Heart left ventricle (tissue), 16 donors: ENCODE measurements around the gene IFNLR1. TPM values are rescaled to one million over a fixed set of nuclear protein-coding genes. Genes with fewer than 3 reads are reported as not detected.

ENCODE experiments used
- ATAC-seq, 4 donors: fragments of 200-7000 bp; cut with Tn5 transposase; one replicate each; pipeline ENCODE4 v1.9.1; 2020 to 2022; ENCODE audit warnings: moderate library complexity in 4 of 4, mild to moderate bottlenecking in 3 of 4, moderate number of reproducible peaks in 1 of 4
- DNase-seq, 5 donors: peaks; one replicate each; pipeline ENCODE4 v3.0.0-alpha.2; 2020
- H3K27ac ChIP-seq, 12 donors: fragments of 200-600 bp; sonication (generic) in 4 of 12; one replicate each; pipeline versions ENCODE4 v1.5.0 to v1.8.0; 2016 to 2022; ENCODE audit warnings: mild to moderate bottlenecking in 2 of 12
- H3K27me3 ChIP-seq, 9 donors: fragments of 200-600 bp; sonication (generic) in 2 of 9; one replicate each; pipeline versions ENCODE4 v1.5.1 to v1.8.0; 2016 to 2022; ENCODE audit warnings: mild to moderate bottlenecking in 3 of 9
- H3K36me3 ChIP-seq, 9 donors: fragments of 200-600 bp; sonication (generic) in 2 of 9; one replicate each; pipeline versions ENCODE4 v1.5.0 to v1.8.0; 2018 to 2022; ENCODE audit warnings: mild to moderate bottlenecking in 2 of 9
- H3K4me1 ChIP-seq, 12 donors: fragments of 200-600 bp; sonication (generic) in 4 of 12; one replicate each; pipeline versions ENCODE4 v1.5.0 to v1.8.0; 2016 to 2022; ENCODE audit warnings: mild to moderate bottlenecking in 3 of 12
- H3K4me3 ChIP-seq, 12 donors: fragments of 200-600 bp; sonication (generic) in 4 of 12; one replicate each; pipeline versions ENCODE4 v1.5.0 to v1.8.0; 2017 to 2022; ENCODE audit warnings: mild to moderate bottlenecking in 9 of 12, moderate library complexity in 4 of 12
- H3K9me3 ChIP-seq, 12 donors: fragments of 200-600 bp; sonication (generic) in 4 of 12; one replicate each; pipeline versions ENCODE4 v1.5.0 to v1.8.0; 2016 to 2022; ENCODE audit warnings: mild to moderate bottlenecking in 1 of 12
- CTCF ChIP-seq, 12 donors: fragments of 200-600 bp; sonication (generic) in 4 of 12; IDR thresholded peaks; one replicate each; pipeline versions ENCODE4 v1.5.0 to v1.8.0; 2018 to 2022; ENCODE audit warnings: antibody characterized with exemption in 12 of 12, mild to moderate bottlenecking in 5 of 12
- POLR2A ChIP-seq, 2 donors: fragments of 450-650 bp; IDR thresholded peaks; one replicate each; pipeline ENCODE4 v1.6.1; 2017; ENCODE audit warnings: antibody characterized with exemption in 2 of 2, mild to moderate bottlenecking in 2 of 2, moderate library complexity in 2 of 2
- WGBS, 4 donors: extraction: QIAGEN DNeasy Blood & Tissue Kit in 2 of 4; methylation state at CpG; one replicate each; pipeline versions ENCODE4 v1.1.5 to v1.1.7; 2013 to 2018; 5-methylcytosine and 5-hydroxymethylcytosine counted together
- intact Hi-C, 10 donors: fragments of 100-400 bp; cut with DNase I; formaldehyde crosslinking; loops; one replicate each; pipeline versions ENCODE4 v1.11.1 to v1.14.2; 2022
- polyA plus RNA-seq, 2 donors: library from polyadenylated mRNA; stranded (reverse); fragments of 200-250 nt; gene quantifications; one replicate each; pipeline ENCODE4 v1.2.3, GENCODE V29; 2013
- total RNA-seq, 9 donors: library from RNA; depleted of rRNA in 2 of 9; stranded (reverse); fragments of >200 nt in 2 of 9; fragmentation: NEBNext Ultra II Directional in 3 of 9; extraction: Animal tissue kit (Norgen Biotek cat#: 25700) in 3 of 9; gene quantifications; one replicate each; pipeline versions ENCODE4 v1.1.0 to v1.2.4, GENCODE V29; 2016 to 2023
- donor health status: ischemic (EF 13 %, LVEDD 7.1; RV severe dilation, severe dysfunction).
- donor health status: healthy with polysubstance abuse.
- donor health status: DM: no; HTN: yes; CAD: no.
- donor health status: DM: no; HTN: no; CAD: no.
- donor health status: ischemic (EF 25% LVEDD 6.9; RV normal size, moderate dysfunction).
- donor health status: ischemic (EF 25% LVEDD 5.7; RV mildly dilated, moderate dysfunction).
- donor health status: healthy.
- donor health status: DM: yes; HTN: yes; CAD: no.
- donor health status: ischemic (EF 35%, LVEDD 5.7; RV mildly dilated, moderate dysfunction).
- donor health status: nonischemic (EF 11% LVEDD 7.7; RV severe dilation, severe dysfunction).
- donor health status: DM: yes; HTN: yes; CAD: no.
- donor health status: PGD.
- donor health status: ischemic (EF 29% LVEDD 5.4; RV normal size, mild dysfunction).
- donor health status: nonischemic (EF 23%, LVEDD 6.1; RV moderate dilation, normal function).

The IFNLR1 gene
- total and polyA plus RNA-seq, 11 donors, result 0.99 to 3.4 (median 2.7) TPM

DNA sequence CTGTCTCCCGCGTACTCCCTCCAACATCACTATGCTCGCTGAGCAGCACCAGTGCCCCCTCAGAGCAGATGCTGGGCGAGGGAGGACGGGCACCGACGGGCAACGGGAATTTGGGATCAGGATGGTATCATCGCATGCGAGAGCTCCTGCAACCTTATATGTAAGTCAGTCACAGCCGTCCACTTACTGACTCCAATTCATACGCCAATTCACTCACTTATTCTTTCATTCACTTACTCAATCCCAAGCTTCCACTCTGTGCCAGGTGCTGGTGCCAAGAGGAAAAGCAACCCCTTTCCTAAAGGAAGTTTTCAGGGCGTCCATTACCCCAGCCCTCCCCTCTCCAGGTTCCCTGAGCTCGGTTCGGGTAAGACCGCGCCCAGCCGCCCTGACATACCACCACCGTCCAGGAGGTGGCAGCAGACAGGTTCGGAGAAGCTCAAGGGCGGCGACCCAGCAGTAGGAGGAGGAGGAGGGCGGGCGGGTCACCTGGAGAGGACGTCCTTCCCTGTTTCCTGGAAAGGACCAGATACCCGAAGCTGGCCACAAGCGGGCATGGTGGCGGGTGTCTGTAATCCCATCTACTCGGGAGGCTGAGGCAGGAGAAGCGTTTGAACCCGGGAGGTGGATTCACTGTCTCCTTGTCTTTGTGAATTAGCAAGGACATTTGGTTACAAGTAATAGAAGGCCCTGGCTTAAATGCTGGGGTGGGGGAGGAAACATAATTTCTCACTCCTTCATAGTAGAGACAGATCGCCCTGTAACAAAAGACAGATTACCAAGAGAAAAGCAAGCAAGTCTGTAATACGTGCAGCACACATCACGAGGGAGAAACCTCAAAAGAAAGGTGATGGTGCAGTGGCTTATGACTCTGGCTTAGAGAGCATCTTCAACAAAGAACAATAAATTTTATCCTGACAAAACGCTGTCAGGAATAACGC is 36.6 kb downstream of the IFNLR1 start:
- 14 to 18% (median 15%) methylated on average over 31 to 36 of the region's 36 CpGs for WGBS, 4 donors
- no peaks in the 10 kb centered on the region for H3K9me3 ChIP-seq
- peak overlapping the region in 1 of 12 donors; percentile 7 for H3K27ac ChIP-seq
- peaks cover 0 to 14% (median 3%) of the 10 kb centered on the region in 12 donors for H3K4me1 ChIP-seq
- peak; percentile 79 to 95 (median 94) for ATAC-seq
- peak overlapping the region in 8 of 12 donors; percentile 4 to 32 (median 24) for H3K4me3 ChIP-seq
- peak; percentile 81 to 92 (median 87) for DNase-seq
- intact Hi-C loops, result loop anchor here in 2 of 10 donors (2.0 to 5.0 kb wide), 2 partner anchors 240 to 242 kb away; no protein-coding TSS in a partner anchor
- peak; percentile 63 to 87 (median 84) for TF ChIP-seq CTCF (IDR thresholded peaks at IDR 0.05)
- no peak for TF ChIP-seq POLR2A (IDR thresholded peaks at IDR 0.05)
- H3K36me3 ChIP-seq, result no peaks in the 10 kb centered on the region
- peaks cover 0 to 31% (median 7%) of the 10 kb centered on the region in 9 donors for H3K27me3 ChIP-seq

DNA sequence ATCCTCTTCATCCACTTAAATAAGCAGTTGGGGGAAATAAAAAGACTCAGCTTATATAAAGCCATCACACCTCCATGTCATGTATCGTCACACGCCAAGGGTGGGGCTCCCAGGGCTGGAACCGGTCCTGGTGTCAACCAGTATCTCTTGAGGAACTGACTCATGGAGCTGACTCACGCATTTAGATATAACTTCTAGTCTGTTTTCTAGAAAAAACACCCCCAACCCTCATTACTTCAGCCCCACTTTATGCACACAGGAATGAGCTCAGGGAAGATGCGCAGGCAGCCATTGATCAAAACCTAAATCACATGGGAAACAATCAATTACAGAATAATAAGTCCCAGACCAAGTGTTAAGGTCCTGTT is 37.2 kb downstream of the IFNLR1 start:
- no peak overlapping the region for H3K27ac ChIP-seq
- H3K27me3 ChIP-seq, result peaks cover 0 to 31% (median 7%) of the 10 kb centered on the region in 9 donors
- intact Hi-C loops, result loop anchor here in 2 of 10 donors (2.0 to 5.0 kb wide), 2 partner anchors 241 to 242 kb away; no protein-coding TSS in a partner anchor
- no peaks in the 10 kb centered on the region for H3K36me3 ChIP-seq
- ATAC-seq, result peak in 3 of 4 donors; percentile 44 to 51 (median 47)
- H3K9me3 ChIP-seq, result no peaks in the 10 kb centered on the region
- TF ChIP-seq POLR2A (IDR thresholded peaks at IDR 0.05) (no peak), CTCF (IDR thresholded peaks at IDR 0.05) (no peak)
- H3K4me3 ChIP-seq, result peak overlapping the region in 1 of 12 donors; percentile 23
- WGBS, 4 donors, result 38 to 49% (median 42%) methylated on average over 5 of the region's 5 CpGs
- DNase-seq, result peak in 1 of 5 donors; percentile 44
- H3K4me1 ChIP-seq, result peaks cover 0 to 14% (median 3%) of the 10 kb centered on the region in 12 donors

DNA sequence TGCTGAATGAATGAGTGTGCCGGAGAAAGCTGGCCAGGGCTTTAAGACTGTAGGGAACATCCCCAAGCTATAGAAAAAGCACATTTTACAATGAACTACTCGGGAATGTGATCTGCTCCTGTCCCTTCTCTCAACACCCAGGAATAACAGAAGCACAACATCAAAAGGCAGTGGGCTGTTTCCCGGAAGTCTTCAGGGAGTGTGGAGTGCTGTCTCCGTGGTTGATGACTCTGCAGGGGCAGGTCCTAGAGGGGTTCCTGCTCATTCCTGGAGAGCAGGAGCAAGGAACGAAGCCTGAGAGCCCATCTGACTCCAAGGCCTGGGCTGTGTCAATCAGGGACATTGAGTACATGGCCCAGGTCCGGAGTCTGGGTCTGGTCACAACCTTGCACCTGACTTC is 39.3 kb downstream of the IFNLR1 start:
- TF ChIP-seq POLR2A (IDR thresholded peaks at IDR 0.05), result no peak
- no peaks in the 10 kb centered on the region for H3K36me3 ChIP-seq
- 50 to 71% (median 65%) methylated on average over 5 to 6 of the region's 6 CpGs for WGBS, 4 donors
- peaks cover 0 to 28% (median 7%) of the 10 kb centered on the region in 9 donors for H3K27me3 ChIP-seq
- DNase-seq (no peak), ATAC-seq (no peak)
- H3K27ac ChIP-seq, result no peak overlapping the region
- intact Hi-C loops, result no loop called here
- no peak overlapping the region for H3K4me3 ChIP-seq
- H3K9me3 ChIP-seq, result no peaks in the 10 kb centered on the region
- H3K4me1 ChIP-seq, result peaks cover 0 to 21% (median 9%) of the 10 kb centered on the region in 12 donors

GRCh38 chr1:24147194-24147593 is 39.9 kb downstream of the IFNLR1 start:
- Histone ChIP-seq H3K36me3 (no peaks in the 10 kb centered on the region), H3K4me3 (no peak overlapping the region), H3K4me1 (peaks cover 0 to 27% (median 9%) of the 10 kb centered on the region in 12 donors), H3K27ac (no peak overlapping the region), H3K27me3 (peaks cover 0 to 23% (median 7%) of the 10 kb centered on the region in 9 donors), H3K9me3 (no peaks in the 10 kb centered on the region)
- DNase-seq, result no peak
- intact Hi-C loops, result no loop called here
- WGBS, 4 donors, result 80 to 90% (median 83%) methylated on average over 9 of the region's 9 CpGs
- TF ChIP-seq POLR2A (IDR thresholded peaks at IDR 0.05) (no peak), CTCF (IDR thresholded peaks at IDR 0.05) (no peak)
- ATAC-seq, result no peak
